Measurements from ENCODE around the gene SLC45A3. TPM values are rescaled to one million over a fixed set of nuclear protein-coding genes. Genes with fewer than 3 reads are reported as not detected.

The SLC45A3 gene
- total and polyA plus RNA-seq, 3 experiments from 2014 or later = 0.29 to 0.33 TPM; not detected in 1

GRCh38 chr1:205670611-205671430 is 9.5 kb downstream of the SLC45A3 start:
- H3K4me1 ChIP-seq (ENCODE audit: insufficient read depth, low read length) = no peaks in the 10 kb centered on the region
- Mint-ChIP-seq H3K27me3 (peaks cover 22 to 51% of the 10 kb centered on the region in 2 donors), H3K9me3 (no peaks in the 10 kb centered on the region), H3K4me3 (no peak overlapping the region), H3K4me1 (peaks cover 0 to 7% (median 7%) of the 10 kb centered on the region in 3 donors), H3K36me3 (no peaks in the 10 kb centered on the region), H3K27ac (no peak overlapping the region)
- no peak overlapping the region for H3K27ac ChIP-seq (ENCODE audit: low read depth, low read length)
- ChIA-PET POLR2A (no interaction called here), CTCF (interaction anchor here (1.1 kb wide), 1 partner anchor 11 kb away, joined by 5 read pairs; no protein-coding TSS in a partner anchor)
- H3K9me3 ChIP-seq (ENCODE audit: low read length) = no peaks in the 10 kb centered on the region
- no peak for DNase-seq
- H3K36me3 ChIP-seq (ENCODE audit: insufficient read depth, low read length) = no peaks in the 10 kb centered on the region
- no peak overlapping the region for H3K4me3 ChIP-seq (ENCODE audit: low read length)
- H3K27me3 ChIP-seq (ENCODE audit: insufficient read depth, low read length, poor library complexity, severe bottlenecking) = no peaks in the 10 kb centered on the region

GRCh38 chr1:205670150-205670446 is 10.2 kb downstream of the SLC45A3 start:
- Histone ChIP-seq H3K4me1 (ENCODE audit: insufficient read depth, low read length) (no peaks in the 10 kb centered on the region), H3K27me3 (ENCODE audit: insufficient read depth, low read length, poor library complexity, severe bottlenecking) (no peaks in the 10 kb centered on the region), H3K27ac (ENCODE audit: low read depth, low read length) (no peak overlapping the region), H3K4me3 (ENCODE audit: low read length) (no peak overlapping the region), H3K9me3 (ENCODE audit: low read length) (no peaks in the 10 kb centered on the region), H3K36me3 (ENCODE audit: insufficient read depth, low read length) (no peaks in the 10 kb centered on the region)
- Mint-ChIP-seq H3K27ac (no peak overlapping the region), H3K4me3 (no peak overlapping the region), H3K9me3 (no peaks in the 10 kb centered on the region), H3K27me3 (peaks cover 20 to 43% of the 10 kb centered on the region in 2 donors), H3K4me1 (peaks cover 0 to 7% (median 7%) of the 10 kb centered on the region in 3 donors), H3K36me3 (no peaks in the 10 kb centered on the region)
- no peak for DNase-seq
- POLR2A ChIA-PET = interaction anchor here (0.6 kb wide), 1 partner anchor 12 kb away, joined by 3 read pairs; no protein-coding TSS in a partner anchor
- CTCF ChIA-PET = interaction anchor here (1.6 to 3.9 kb wide), 2 partner anchors 11 to 39 kb away, joined by 3 to 25 read pairs; no protein-coding TSS in a partner anchor

GRCh38 chr1:205669341-205670149 is 10.8 kb downstream of the SLC45A3 start:
- peaks cover 0 to 7% (median 7%) of the 10 kb centered on the region in 3 donors for H3K4me1 Mint-ChIP-seq
- H3K27ac Mint-ChIP-seq = no peak overlapping the region
- DNase-seq = no peak
- no peaks in the 10 kb centered on the region for H3K36me3 ChIP-seq (ENCODE audit: insufficient read depth, low read length)
- peaks cover 20 to 40% of the 10 kb centered on the region in 2 donors for H3K27me3 Mint-ChIP-seq
- no peaks in the 10 kb centered on the region for H3K9me3 Mint-ChIP-seq
- H3K4me1 ChIP-seq (ENCODE audit: insufficient read depth, low read length) = no peaks in the 10 kb centered on the region
- ChIA-PET CTCF (interaction anchor here (1.6 to 3.9 kb wide), 2 partner anchors 11 to 40 kb away, joined by 3 to 25 read pairs; no protein-coding TSS in a partner anchor), POLR2A (interaction anchor here (0.6 kb wide), 1 partner anchor 12 kb away, joined by 3 read pairs; no protein-coding TSS in a partner anchor)
- H3K9me3 ChIP-seq (ENCODE audit: low read length) = no peaks in the 10 kb centered on the region
- no peak overlapping the region for H3K4me3 Mint-ChIP-seq
- no peak overlapping the region for H3K27ac ChIP-seq (ENCODE audit: low read depth, low read length)
- H3K4me3 ChIP-seq (ENCODE audit: low read length) = no peak overlapping the region
- no peaks in the 10 kb centered on the region for H3K36me3 Mint-ChIP-seq
- no peaks in the 10 kb centered on the region for H3K27me3 ChIP-seq (ENCODE audit: insufficient read depth, low read length, poor library complexity, severe bottlenecking)

GRCh38 chr1:205668951-205669340 is 11.4 kb downstream of the SLC45A3 start:
- peaks cover 18 to 40% of the 10 kb centered on the region in 2 donors for H3K27me3 Mint-ChIP-seq
- Histone ChIP-seq H3K27me3 (ENCODE audit: insufficient read depth, low read length, poor library complexity, severe bottlenecking) (no peaks in the 10 kb centered on the region), H3K9me3 (ENCODE audit: low read length) (no peaks in the 10 kb centered on the region), H3K27ac (ENCODE audit: low read depth, low read length) (no peak overlapping the region), H3K36me3 (ENCODE audit: insufficient read depth, low read length) (no peaks in the 10 kb centered on the region), H3K4me1 (ENCODE audit: insufficient read depth, low read length) (no peaks in the 10 kb centered on the region), H3K4me3 (ENCODE audit: low read length) (no peak overlapping the region)
- H3K27ac Mint-ChIP-seq = no peak overlapping the region
- DNase-seq = no peak
- POLR2A ChIA-PET = no interaction called here
- CTCF ChIA-PET = interaction anchor here (1.6 to 3.9 kb wide), 2 partner anchors 10 to 40 kb away, joined by 3 to 25 read pairs; no protein-coding TSS in a partner anchor
- H3K4me3 Mint-ChIP-seq = no peak overlapping the region
- no peaks in the 10 kb centered on the region for H3K9me3 Mint-ChIP-seq
- no peaks in the 10 kb centered on the region for H3K36me3 Mint-ChIP-seq
- H3K4me1 Mint-ChIP-seq = peaks cover 0 to 7% (median 7%) of the 10 kb centered on the region in 3 donors

- Histone ChIP-seq H3K27ac (ENCODE audit: low read depth, low read length) (no peak overlapping the region), H3K9me3 (ENCODE audit: low read length) (no peaks in the 10 kb centered on the region), H3K4me3 (ENCODE audit: low read length) (no peak overlapping the region), H3K4me1 (ENCODE audit: insufficient read depth, low read length) (no peaks in the 10 kb centered on the region), H3K36me3 (ENCODE audit: insufficient read depth, low read length) (no peaks in the 10 kb centered on the region), H3K27me3 (ENCODE audit: insufficient read depth, low read length, poor library complexity, severe bottlenecking) (no peaks in the 10 kb centered on the region)
- H3K27ac Mint-ChIP-seq = no peak overlapping the region
- no peaks in the 10 kb centered on the region for H3K9me3 Mint-ChIP-seq
- no peak overlapping the region for H3K4me3 Mint-ChIP-seq
- H3K27me3 Mint-ChIP-seq = peaks cover 18 to 39% of the 10 kb centered on the region in 2 donors
- POLR2A ChIA-PET = no interaction called here
- no peak for DNase-seq
- no peaks in the 10 kb centered on the region for H3K36me3 Mint-ChIP-seq
- H3K4me1 Mint-ChIP-seq = peaks cover 0 to 7% (median 7%) of the 10 kb centered on the region in 3 donors
- CTCF ChIA-PET = interaction anchor here (0.6 to 3.9 kb wide), 3 partner anchors 9 to 76 kb away, joined by 3 to 25 read pairs (median 4); no protein-coding TSS in a partner anchor
These were observed 12.2 kb downstream of the SLC45A3 start for GRCh38 chr1:205667909-205668643.

GRCh38 chr1:205666372-205667166 is 13.7 kb downstream of the SLC45A3 start:
- Mint-ChIP-seq H3K27ac (no peak overlapping the region), H3K36me3 (no peaks in the 10 kb centered on the region), H3K27me3 (peaks cover 15 to 32% of the 10 kb centered on the region in 2 donors), H3K4me3 (no peak overlapping the region), H3K4me1 (peaks cover 0 to under 1% (median 0%) of the 10 kb centered on the region in 3 donors), H3K9me3 (no peaks in the 10 kb centered on the region)
- H3K9me3 ChIP-seq (ENCODE audit: low read length) = no peaks in the 10 kb centered on the region
- no peak overlapping the region for H3K4me3 ChIP-seq (ENCODE audit: low read length)
- H3K27me3 ChIP-seq (ENCODE audit: insufficient read depth, low read length, poor library complexity, severe bottlenecking) = no peaks in the 10 kb centered on the region
- no peaks in the 10 kb centered on the region for H3K36me3 ChIP-seq (ENCODE audit: insufficient read depth, low read length)
- ChIA-PET POLR2A (no interaction called here), CTCF (interaction anchor here (3.9 kb wide), 1 partner anchor 8 kb away, joined by 25 read pairs; no protein-coding TSS in a partner anchor)
- H3K27ac ChIP-seq (ENCODE audit: low read depth, low read length) = no peak overlapping the region
- no peaks in the 10 kb centered on the region for H3K4me1 ChIP-seq (ENCODE audit: insufficient read depth, low read length)
- no peak for DNase-seq

Data from CD8-positive, alpha-beta memory T cell (primary cell).